ENCODE measurements around the gene PPP1R3G. TPM values are rescaled to one million over a fixed set of nuclear protein-coding genes. Genes with fewer than 3 reads are reported as not detected.
"Not testable (repeated sequence)": the region's sequence is repeated elsewhere in the genome, so short reads cannot be mapped to it uniquely, and the experiment has no call there.

The PPP1R3G gene
- total RNA-seq, 1 donor from 2014 or later: 2.1 TPM

DNA sequence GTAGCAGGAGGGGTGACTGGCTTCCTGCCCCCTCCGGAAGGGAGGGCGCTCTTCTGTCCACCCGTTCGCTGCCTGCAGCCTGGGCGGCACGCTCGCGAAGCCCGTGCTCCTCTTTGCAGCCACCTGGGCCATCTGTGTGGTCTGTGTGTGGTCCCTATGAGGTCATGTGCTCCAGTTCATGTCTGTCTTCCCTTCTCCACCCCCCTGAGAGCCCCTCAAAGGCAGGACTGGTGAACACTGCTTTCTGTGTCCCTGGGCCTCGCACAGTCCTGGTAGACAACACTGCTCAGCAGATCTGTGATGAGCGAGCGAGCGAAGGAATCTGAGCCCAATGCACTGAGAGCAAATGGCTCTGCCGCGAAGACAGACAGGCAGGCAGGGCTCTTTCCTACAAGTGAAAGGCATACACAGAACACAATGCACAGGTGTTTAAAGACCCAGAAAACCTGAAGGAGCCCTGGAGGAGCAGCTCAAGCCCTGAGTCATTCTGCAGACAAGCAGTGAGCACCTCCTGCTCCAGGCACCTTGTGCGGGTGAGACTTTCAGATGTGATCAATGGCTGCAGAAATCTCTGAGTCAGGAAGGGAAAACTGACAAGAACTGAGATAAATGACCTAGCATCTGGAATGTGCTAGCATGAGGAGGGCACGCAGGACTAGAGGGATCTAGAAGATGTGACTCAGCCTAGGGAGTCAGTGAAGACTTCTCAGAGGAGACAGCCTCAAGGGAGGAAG, 27.1 kb downstream of the PPP1R3G start:
- H3K27ac ChIP-seq (ENCODE audit: low read depth, low read length): no peak overlapping the region

DNA sequence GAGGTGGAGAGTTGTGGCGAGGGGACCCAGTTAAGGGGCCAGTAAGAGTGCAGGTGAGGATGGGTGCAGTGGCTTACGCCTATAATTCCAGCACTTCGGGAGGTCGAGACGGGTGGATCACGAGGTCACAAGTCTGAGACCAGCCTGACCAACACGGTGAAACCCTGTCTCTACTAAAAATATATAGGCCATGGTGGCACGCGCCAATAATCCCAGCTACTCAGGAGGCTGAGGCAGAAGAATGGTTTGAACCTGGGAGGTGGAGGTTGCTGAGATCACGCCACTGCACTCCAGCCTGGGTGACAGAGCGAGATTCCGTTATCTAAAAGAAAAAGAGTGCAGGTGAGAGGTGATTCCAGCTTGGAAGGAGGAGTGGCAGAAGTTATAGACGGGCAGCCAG, 28.0 kb downstream of the PPP1R3G start:
- Histone ChIP-seq H3K27ac (ENCODE audit: low read depth, low read length) (no peak overlapping the region), H3K27me3 (ENCODE audit: control insufficient read depth in 3 of 3, insufficient read depth in 3 of 3, low read length in 3 of 3) (no peaks in the 10 kb centered on the region), H3K36me3 (ENCODE audit: control insufficient read depth in 3 of 3, insufficient read depth in 3 of 3, low read length in 3 of 3) (peaks cover 0 to 5% (median 0%) of the 10 kb centered on the region in 3 donors), H3K9ac (ENCODE audit: low read depth in 1 of 3, low read length in 3 of 3) (no peak overlapping the region), H3K4me1 (ENCODE audit: control insufficient read depth in 3 of 3, insufficient read depth in 3 of 3, low read length in 3 of 3) (peaks cover 7% of the 10 kb centered on the region in 3 donors), H3K4me3 (ENCODE audit: low read length in 3 of 3) (no peak overlapping the region), H3K9me3 (ENCODE audit: control insufficient read depth in 3 of 3, low read length in 3 of 3) (no peaks in the 10 kb centered on the region)

More for the DNA sequence above, 27.1 kb downstream of the PPP1R3G start:
- Histone ChIP-seq H3K4me3 (ENCODE audit: low read length in 3 of 3) (no peak overlapping the region), H3K9me3 (ENCODE audit: control insufficient read depth in 3 of 3, low read length in 3 of 3) (no peaks in the 10 kb centered on the region), H3K36me3 (ENCODE audit: control insufficient read depth in 3 of 3, insufficient read depth in 3 of 3, low read length in 3 of 3) (peaks cover 0 to 5% (median 0%) of the 10 kb centered on the region in 3 donors), H3K4me1 (ENCODE audit: control insufficient read depth in 3 of 3, insufficient read depth in 3 of 3, low read length in 3 of 3) (peaks cover 8 to 13% (median 10%) of the 10 kb centered on the region in 3 donors), H3K9ac (ENCODE audit: low read depth in 1 of 3, low read length in 3 of 3) (no peak overlapping the region), H3K27me3 (ENCODE audit: control insufficient read depth in 3 of 3, insufficient read depth in 3 of 3, low read length in 3 of 3) (no peaks in the 10 kb centered on the region)

DNA sequence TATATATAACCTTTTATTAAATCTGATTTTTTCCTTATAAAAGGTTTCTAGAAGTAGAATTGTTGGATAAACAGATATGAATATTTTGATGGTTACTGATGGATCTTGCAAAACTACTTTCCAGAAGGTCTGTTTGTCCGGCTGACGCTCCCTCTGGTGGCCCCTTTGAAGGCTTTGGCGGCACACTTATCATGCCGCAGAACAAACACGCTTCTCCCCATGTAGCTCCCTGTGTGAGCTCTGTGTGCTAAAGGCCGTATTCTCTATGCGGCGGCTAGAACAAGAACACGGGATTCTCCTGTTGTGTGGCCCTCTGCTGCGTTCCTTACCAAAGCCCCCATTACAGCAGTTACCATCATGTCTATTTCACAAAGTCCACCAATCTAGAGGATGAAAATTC, 30.0 kb downstream of the PPP1R3G start:
- no peaks in the 10 kb centered on the region for H3K9me3 ChIP-seq (ENCODE audit: control insufficient read depth in 3 of 3, low read length in 3 of 3)
- no peaks in the 10 kb centered on the region for H3K27me3 ChIP-seq (ENCODE audit: control insufficient read depth in 3 of 3, insufficient read depth in 3 of 3, low read length in 3 of 3)
- H3K27ac ChIP-seq (ENCODE audit: low read depth, low read length): no peak overlapping the region
- no peak overlapping the region for H3K4me3 ChIP-seq (ENCODE audit: low read length in 3 of 3)
- peaks cover 0 to 5% (median 0%) of the 10 kb centered on the region in 3 donors for H3K36me3 ChIP-seq (ENCODE audit: control insufficient read depth in 3 of 3, insufficient read depth in 3 of 3, low read length in 3 of 3)
- no peak overlapping the region for H3K9ac ChIP-seq (ENCODE audit: low read depth in 1 of 3, low read length in 3 of 3)
- H3K4me1 ChIP-seq (ENCODE audit: control insufficient read depth in 3 of 3, insufficient read depth in 3 of 3, low read length in 3 of 3): no peaks in the 10 kb centered on the region

DNA sequence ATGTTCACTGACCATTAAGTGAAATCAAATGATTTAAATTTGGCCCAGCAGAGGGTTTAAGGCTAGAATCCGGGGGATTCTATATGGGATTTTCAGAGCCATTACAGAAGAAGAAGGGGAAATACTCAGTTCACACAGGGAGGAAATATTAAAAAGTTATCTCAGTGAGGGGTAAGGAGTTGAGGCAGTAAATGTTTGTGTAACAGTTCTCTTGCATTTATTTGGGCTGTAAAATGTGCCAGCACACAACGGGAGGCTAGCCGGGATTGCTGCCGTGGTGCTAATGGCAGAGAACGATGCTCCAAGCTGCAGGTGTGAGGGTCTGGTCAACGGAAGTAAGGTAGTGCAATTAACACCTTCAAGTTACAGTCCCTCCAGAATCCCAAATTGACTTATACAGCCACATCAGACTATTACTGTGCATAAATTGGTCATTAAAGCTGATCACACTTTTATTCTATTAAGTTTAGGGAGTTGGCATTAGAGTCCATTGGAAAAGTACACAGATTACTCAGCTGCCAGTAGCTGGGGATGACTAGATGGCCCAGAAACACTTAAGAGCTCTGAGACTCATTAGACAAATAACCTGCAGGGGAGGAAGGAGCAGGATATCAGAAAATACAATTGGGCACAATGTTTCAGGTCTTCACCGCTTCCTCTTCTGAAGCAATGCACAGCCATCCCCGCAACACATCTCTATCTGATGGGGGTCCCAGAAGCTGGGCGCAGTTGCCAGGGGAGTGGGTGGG, 31.3 kb downstream of the PPP1R3G start:
- H3K4me1 ChIP-seq (ENCODE audit: control insufficient read depth in 3 of 3, insufficient read depth in 3 of 3, low read length in 3 of 3): peaks cover under 1 to 3% (median 2%) of the 10 kb centered on the region in 3 donors
- no peak overlapping the region for H3K27ac ChIP-seq (ENCODE audit: low read depth, low read length)
- no peaks in the 10 kb centered on the region for H3K36me3 ChIP-seq (ENCODE audit: control insufficient read depth in 3 of 3, insufficient read depth in 3 of 3, low read length in 3 of 3)
- no peaks in the 10 kb centered on the region for H3K27me3 ChIP-seq (ENCODE audit: control insufficient read depth in 3 of 3, insufficient read depth in 3 of 3, low read length in 3 of 3)
- H3K9me3 ChIP-seq (ENCODE audit: control insufficient read depth in 3 of 3, low read length in 3 of 3): no peaks in the 10 kb centered on the region
- H3K4me3 ChIP-seq (ENCODE audit: low read length in 3 of 3): no peak overlapping the region
- no peak overlapping the region for H3K9ac ChIP-seq (ENCODE audit: low read depth in 1 of 3, low read length in 3 of 3)

DNA sequence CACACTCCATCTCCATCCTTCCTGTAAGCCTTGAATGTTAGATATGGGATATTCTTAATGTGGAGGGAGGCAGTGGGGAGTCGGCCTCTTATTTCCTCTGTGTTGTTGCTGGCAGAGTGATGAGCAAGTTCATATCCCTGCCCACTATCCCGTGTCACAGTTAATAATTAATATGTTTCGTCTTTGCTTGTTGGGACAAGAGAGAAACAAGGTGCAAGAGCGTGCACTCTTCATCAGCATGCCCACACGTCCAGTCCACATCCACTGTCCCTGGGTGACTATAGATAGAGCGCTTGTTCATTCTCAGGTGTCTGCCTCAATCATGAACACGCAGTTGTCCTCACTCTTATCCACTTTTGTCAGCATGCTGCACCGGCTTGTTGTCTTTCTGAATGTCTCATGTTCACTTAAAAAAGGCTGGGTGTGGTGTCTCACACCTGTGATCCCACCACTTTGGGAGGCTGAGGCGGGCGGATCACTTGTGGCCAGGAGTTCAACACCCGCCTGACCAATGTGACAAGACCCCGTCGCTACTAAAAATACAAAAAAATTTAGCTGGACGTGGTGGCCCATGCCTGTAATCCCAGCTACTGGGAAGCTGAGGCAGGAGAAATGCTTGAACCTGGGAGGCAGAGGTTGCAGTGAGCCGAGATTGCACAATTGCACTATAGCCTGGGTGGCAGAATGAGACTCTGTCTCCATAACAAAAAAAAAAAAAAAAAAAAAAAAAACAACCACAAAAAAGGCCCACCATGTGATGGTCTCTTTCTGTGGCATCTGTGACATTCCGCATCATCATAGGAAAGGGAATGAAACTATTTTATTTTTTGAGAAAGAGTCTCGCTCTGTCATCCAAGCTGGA, 34.2 kb downstream of the PPP1R3G start:
- Histone ChIP-seq H3K4me3 (ENCODE audit: low read length in 3 of 3) (no peak overlapping the region), H3K9me3 (ENCODE audit: control insufficient read depth in 3 of 3, low read length in 3 of 3) (no peaks in the 10 kb centered on the region), H3K4me1 (ENCODE audit: control insufficient read depth in 3 of 3, insufficient read depth in 3 of 3, low read length in 3 of 3) (peaks cover 2 to 9% (median 7%) of the 10 kb centered on the region in 3 donors), H3K9ac (ENCODE audit: low read depth in 1 of 3, low read length in 3 of 3) (no peak overlapping the region), H3K27ac (ENCODE audit: low read depth, low read length) (no peak overlapping the region), H3K27me3 (ENCODE audit: control insufficient read depth in 3 of 3, insufficient read depth in 3 of 3, low read length in 3 of 3) (no peaks in the 10 kb centered on the region), H3K36me3 (ENCODE audit: control insufficient read depth in 3 of 3, insufficient read depth in 3 of 3, low read length in 3 of 3) (no peaks in the 10 kb centered on the region)

DNA sequence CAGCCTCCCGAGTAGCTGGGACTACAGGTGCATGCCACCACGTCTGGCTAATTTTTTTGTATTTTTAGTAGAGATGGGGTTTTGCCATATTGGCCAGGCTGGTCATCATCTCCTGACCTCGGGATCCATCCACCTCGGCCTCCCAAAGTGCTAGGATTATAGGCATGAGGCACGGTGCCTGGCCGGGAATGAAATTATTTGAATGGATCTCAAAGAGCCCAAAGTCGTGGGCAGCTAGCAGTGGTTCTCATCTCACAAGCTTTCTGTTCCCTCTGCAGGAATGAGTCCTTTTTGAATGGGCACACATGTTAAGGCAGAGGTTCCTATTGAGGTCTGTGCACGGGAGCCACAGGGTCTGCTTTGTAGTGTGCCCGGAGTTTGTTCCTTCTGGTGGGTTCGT, 34.9 kb downstream of the PPP1R3G start:
- no peaks in the 10 kb centered on the region for H3K36me3 ChIP-seq (ENCODE audit: control insufficient read depth in 3 of 3, insufficient read depth in 3 of 3, low read length in 3 of 3)
- no peak overlapping the region for H3K27ac ChIP-seq (ENCODE audit: low read depth, low read length)
- no peaks in the 10 kb centered on the region for H3K27me3 ChIP-seq (ENCODE audit: control insufficient read depth in 3 of 3, insufficient read depth in 3 of 3, low read length in 3 of 3)
- no peak overlapping the region for H3K9ac ChIP-seq (ENCODE audit: low read depth in 1 of 3, low read length in 3 of 3)
- no peaks in the 10 kb centered on the region for H3K9me3 ChIP-seq (ENCODE audit: control insufficient read depth in 3 of 3, low read length in 3 of 3)
- H3K4me3 ChIP-seq (ENCODE audit: low read length in 3 of 3): no peak overlapping the region
- H3K4me1 ChIP-seq (ENCODE audit: control insufficient read depth in 3 of 3, insufficient read depth in 3 of 3, low read length in 3 of 3): peaks cover 2 to 9% (median 7%) of the 10 kb centered on the region in 3 donors

DNA sequence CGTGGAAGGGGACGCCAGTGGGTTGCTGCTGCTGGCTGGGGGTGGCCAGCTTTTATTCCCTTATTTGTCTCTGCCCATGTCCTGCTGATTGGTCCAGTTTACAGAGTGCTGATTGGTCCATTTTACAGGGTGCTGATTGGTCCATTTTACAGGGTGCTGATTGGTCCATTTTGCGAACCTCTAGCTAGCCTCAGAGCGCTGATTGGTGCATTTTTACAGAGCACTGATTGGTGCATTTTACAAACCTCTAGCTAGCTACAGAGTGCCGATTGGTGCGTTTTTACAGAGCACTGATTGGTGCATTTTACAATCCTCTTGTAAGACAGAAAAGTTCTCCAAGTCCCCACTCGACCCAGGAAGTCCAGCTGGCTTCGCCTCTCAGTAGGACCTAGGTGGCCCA, 35.4 kb downstream of the PPP1R3G start:
- H3K36me3 ChIP-seq (ENCODE audit: control insufficient read depth in 3 of 3, insufficient read depth in 3 of 3, low read length in 3 of 3); H3K4me1 ChIP-seq (ENCODE audit: control insufficient read depth in 3 of 3, insufficient read depth in 3 of 3, low read length in 3 of 3); H3K27ac ChIP-seq (ENCODE audit: low read depth, low read length); H3K9me3 ChIP-seq (ENCODE audit: control insufficient read depth in 3 of 3, low read length in 3 of 3); H3K9ac ChIP-seq (ENCODE audit: low read depth in 1 of 3, low read length in 3 of 3); H3K4me3 ChIP-seq (ENCODE audit: low read length in 3 of 3); H3K27me3 ChIP-seq (ENCODE audit: control insufficient read depth in 3 of 3, insufficient read depth in 3 of 3, low read length in 3 of 3): not testable (repeated sequence)

DNA sequence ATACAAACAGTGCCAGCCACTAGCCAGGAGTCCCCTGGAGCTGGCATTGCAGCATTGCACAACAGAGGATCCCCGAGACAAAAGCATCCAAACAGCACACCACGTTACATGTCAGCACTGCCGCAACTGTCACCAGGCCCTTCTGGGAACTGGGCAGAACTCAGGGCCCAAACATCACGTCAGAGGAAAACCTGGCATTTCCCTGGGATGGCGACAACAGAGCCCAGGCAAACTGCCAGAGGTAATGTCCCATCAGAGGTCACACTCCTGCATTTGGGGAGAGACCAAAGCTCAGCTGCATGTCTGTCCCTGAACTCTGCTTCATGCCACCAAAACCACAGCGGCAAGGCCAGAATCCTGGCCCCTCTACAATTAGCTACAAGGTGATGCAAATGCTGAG, 36.3 kb downstream of the PPP1R3G start:
- Histone ChIP-seq H3K9ac (ENCODE audit: low read depth in 1 of 3, low read length in 3 of 3) (no peak overlapping the region), H3K4me3 (ENCODE audit: low read length in 3 of 3) (no peak overlapping the region), H3K27me3 (ENCODE audit: control insufficient read depth in 3 of 3, insufficient read depth in 3 of 3, low read length in 3 of 3) (no peaks in the 10 kb centered on the region), H3K9me3 (ENCODE audit: control insufficient read depth in 3 of 3, low read length in 3 of 3) (no peaks in the 10 kb centered on the region), H3K27ac (ENCODE audit: low read depth, low read length) (no peak overlapping the region), H3K4me1 (ENCODE audit: control insufficient read depth in 3 of 3, insufficient read depth in 3 of 3, low read length in 3 of 3) (peaks cover 2 to 9% (median 7%) of the 10 kb centered on the region in 3 donors), H3K36me3 (ENCODE audit: control insufficient read depth in 3 of 3, insufficient read depth in 3 of 3, low read length in 3 of 3) (no peaks in the 10 kb centered on the region)

DNA sequence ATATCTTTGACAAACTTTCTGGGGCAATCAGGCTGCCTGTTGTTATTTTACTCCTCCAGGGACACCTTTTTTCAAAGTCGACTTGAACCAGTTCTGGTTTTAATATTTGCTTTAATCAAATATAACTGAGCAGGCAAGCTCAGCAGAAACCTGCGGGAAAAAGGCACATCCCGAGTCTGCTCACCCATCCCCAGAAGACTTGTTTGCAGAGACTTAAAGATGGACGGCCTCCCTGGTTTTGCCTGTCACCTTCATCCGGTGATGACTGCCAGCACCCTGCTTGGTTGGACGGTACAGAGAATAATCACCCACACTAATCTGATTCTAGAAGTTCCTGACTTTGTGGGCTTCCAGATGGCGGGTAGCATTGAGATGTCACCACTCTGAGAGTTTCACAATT, 36.8 kb downstream of the PPP1R3G start:
- no peaks in the 10 kb centered on the region for H3K36me3 ChIP-seq (ENCODE audit: control insufficient read depth in 3 of 3, insufficient read depth in 3 of 3, low read length in 3 of 3)
- H3K4me3 ChIP-seq (ENCODE audit: low read length in 3 of 3): no peak overlapping the region
- no peaks in the 10 kb centered on the region for H3K27me3 ChIP-seq (ENCODE audit: control insufficient read depth in 3 of 3, insufficient read depth in 3 of 3, low read length in 3 of 3)
- no peaks in the 10 kb centered on the region for H3K9me3 ChIP-seq (ENCODE audit: control insufficient read depth in 3 of 3, low read length in 3 of 3)
- no peak overlapping the region for H3K27ac ChIP-seq (ENCODE audit: low read depth, low read length)
- peaks cover 2 to 9% (median 7%) of the 10 kb centered on the region in 3 donors for H3K4me1 ChIP-seq (ENCODE audit: control insufficient read depth in 3 of 3, insufficient read depth in 3 of 3, low read length in 3 of 3)
- no peak overlapping the region for H3K9ac ChIP-seq (ENCODE audit: low read depth in 1 of 3, low read length in 3 of 3)
